Esophagus muscularis mucosa (tissue), 4 donors: Measurements from ENCODE around the gene PLXNB3. TPM values are rescaled to one million over a fixed set of nuclear protein-coding genes. Genes with fewer than 3 reads are reported as not detected.

ENCODE experiments used
- DNase-seq: peaks from one replicate; pipeline ENCODE4 v3.0.0-alpha.2; 2017; ENCODE audit errors: extremely low spot score
- H3K27ac ChIP-seq, 4 donors: fragments of 200-600 bp; sonication (generic); replicated peaks in 1 of 4; 1 replicate in 3 of 4; 2 replicates in 1 of 4; pipeline ENCODE4 v1.5.1; 2016 to 2019; ENCODE audit warnings: mild to moderate bottlenecking in 1 of 4
- H3K27me3 ChIP-seq, 4 donors: fragments of 200-600 bp; sonication (generic); one replicate each; pipeline versions ENCODE4 v1.5.1 to v1.6.0; 2016 to 2019
- H3K36me3 ChIP-seq, 4 donors: fragments of 200-600 bp; sonication (generic); one replicate each; pipeline ENCODE4 v1.5.1; 2016 to 2019
- H3K4me1 ChIP-seq, 4 donors: fragments of 200-600 bp; sonication (generic); one replicate each; pipeline ENCODE4 v1.5.1; 2016 to 2019
- H3K4me3 ChIP-seq, 4 donors: fragments of 200-600 bp; sonication (generic); 1 replicate in 2 of 4; 2 replicates in 2 of 4; pipeline ENCODE4 v1.5.1; 2016 to 2019; ENCODE audit warnings: mild to moderate bottlenecking in 4 of 4, moderate library complexity in 1 of 4
- H3K9me3 ChIP-seq, 4 donors: fragments of 200-600 bp; sonication (generic); 1 replicate in 3 of 4; 2 replicates in 1 of 4; pipeline ENCODE4 v1.5.1; 2016 to 2019
- EP300 ChIP-seq: sonication (generic); formaldehyde crosslinking; IDR thresholded peaks from one replicate; pipeline ENCODE4 v1.6.1; 2017; ENCODE audit warnings: antibody characterized with exemption
- POLR2A ChIP-seq: fragments of 450-650 bp; IDR thresholded peaks from one replicate; pipeline ENCODE4 v1.6.1; 2017; ENCODE audit warnings: antibody characterized with exemption, moderate library complexity, mild to moderate bottlenecking, low read depth
- POLR2AphosphoS5 ChIP-seq, 2 donors: sonication (generic); formaldehyde crosslinking; IDR thresholded peaks; one replicate each; pipeline ENCODE4 v1.6.1; 2017; ENCODE audit warnings: antibody characterized with exemption in 2 of 2
- WGBS: methylation state at CpG from one replicate; pipeline ENCODE4 v1.1.5; 2018; 5-methylcytosine and 5-hydroxymethylcytosine counted together
- intact Hi-C: fragments of 100-400 bp; cut with DNase I; formaldehyde crosslinking; loops from one replicate; pipeline ENCODE4 v1.15.1; 2023
- total RNA-seq, 4 donors: library from RNA; depleted of rRNA; stranded (reverse); fragments of >200 nt; gene quantifications; one replicate each; pipeline versions ENCODE4 v1.1.0 to v1.2.1, GENCODE V29; 2016
- TF ChIP-seq, protein P1 (sequence below), 3 experiments: fragments of 200-600 bp in 2 of 3; fragments of 450-650 bp in 1 of 3; sonication (generic) in 2 of 3; IDR thresholded peaks; one replicate each; pipeline ENCODE4 v1.5.1; 2017 to 2019; ENCODE audit warnings: antibody characterized with exemption in 3 of 3, mild to moderate bottlenecking in 2 of 3, moderate library complexity in 1 of 3

Gene PLXNB3
- total RNA-seq, 4 donors from 2014 or later: 6.1 to 21.9 (median 17.6) TPM

GRCh38 chrX:153804100-153804595 is 40.1 kb downstream of the PLXNB3 start:
- Histone ChIP-seq H3K27ac (no peak overlapping the region), H3K4me3 (no peak overlapping the region), H3K4me1 (no peaks in the 10 kb centered on the region), H3K9me3 (no peaks in the 10 kb centered on the region), H3K36me3 (peaks cover 0 to 25% (median 6%) of the 10 kb centered on the region in 4 donors), H3K27me3 (no peaks in the 10 kb centered on the region)
- TF ChIP-seq POLR2A: no peak
- WGBS: 94% methylated on average over 13 of the region's 34 CpGs
- intact Hi-C loops: no loop called here
- DNase-seq: no peak

DNA sequence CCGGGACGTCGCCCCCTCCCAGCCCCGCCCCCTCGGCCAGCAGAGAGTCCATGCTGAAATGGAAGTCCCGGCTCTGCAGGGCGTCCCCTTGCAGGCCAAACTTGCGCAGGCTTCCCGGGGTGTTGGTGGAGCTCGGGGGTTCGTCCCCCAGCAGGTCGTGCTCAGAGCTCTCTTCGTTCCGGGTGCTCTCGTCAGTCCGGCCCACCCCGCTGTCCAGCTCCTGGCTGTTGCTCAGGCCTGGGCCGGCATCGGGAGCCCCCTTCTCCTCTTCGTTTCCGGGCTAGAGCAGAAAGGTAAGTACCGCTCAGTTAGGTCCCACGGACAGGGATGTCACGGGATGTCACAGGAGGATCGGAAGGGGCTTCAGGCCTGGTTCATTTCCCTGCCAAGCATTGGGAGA is 40.6 kb downstream of the PLXNB3 start:
- intact Hi-C loops: no loop called here
- DNase-seq: no peak
- Histone ChIP-seq H3K9me3 (no peaks in the 10 kb centered on the region), H3K4me1 (no peaks in the 10 kb centered on the region), H3K4me3 (no peak overlapping the region), H3K27ac (no peak overlapping the region), H3K27me3 (no peaks in the 10 kb centered on the region), H3K36me3 (peaks cover 0 to 25% (median 4%) of the 10 kb centered on the region in 4 donors)
- TF ChIP-seq, protein P1, sequence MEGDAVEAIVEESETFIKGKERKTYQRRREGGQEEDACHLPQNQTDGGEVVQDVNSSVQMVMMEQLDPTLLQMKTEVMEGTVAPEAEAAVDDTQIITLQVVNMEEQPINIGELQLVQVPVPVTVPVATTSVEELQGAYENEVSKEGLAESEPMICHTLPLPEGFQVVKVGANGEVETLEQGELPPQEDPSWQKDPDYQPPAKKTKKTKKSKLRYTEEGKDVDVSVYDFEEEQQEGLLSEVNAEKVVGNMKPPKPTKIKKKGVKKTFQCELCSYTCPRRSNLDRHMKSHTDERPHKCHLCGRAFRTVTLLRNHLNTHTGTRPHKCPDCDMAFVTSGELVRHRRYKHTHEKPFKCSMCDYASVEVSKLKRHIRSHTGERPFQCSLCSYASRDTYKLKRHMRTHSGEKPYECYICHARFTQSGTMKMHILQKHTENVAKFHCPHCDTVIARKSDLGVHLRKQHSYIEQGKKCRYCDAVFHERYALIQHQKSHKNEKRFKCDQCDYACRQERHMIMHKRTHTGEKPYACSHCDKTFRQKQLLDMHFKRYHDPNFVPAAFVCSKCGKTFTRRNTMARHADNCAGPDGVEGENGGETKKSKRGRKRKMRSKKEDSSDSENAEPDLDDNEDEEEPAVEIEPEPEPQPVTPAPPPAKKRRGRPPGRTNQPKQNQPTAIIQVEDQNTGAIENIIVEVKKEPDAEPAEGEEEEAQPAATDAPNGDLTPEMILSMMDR (IDR thresholded peaks at IDR 0.05): no peak
- TF ChIP-seq POLR2AphosphoS5 (IDR thresholded peaks at IDR 0.05) (no peak), POLR2A (no peak), EP300 (no peak)
- WGBS: 92% methylated on average over 21 of the region's 25 CpGs

DNA sequence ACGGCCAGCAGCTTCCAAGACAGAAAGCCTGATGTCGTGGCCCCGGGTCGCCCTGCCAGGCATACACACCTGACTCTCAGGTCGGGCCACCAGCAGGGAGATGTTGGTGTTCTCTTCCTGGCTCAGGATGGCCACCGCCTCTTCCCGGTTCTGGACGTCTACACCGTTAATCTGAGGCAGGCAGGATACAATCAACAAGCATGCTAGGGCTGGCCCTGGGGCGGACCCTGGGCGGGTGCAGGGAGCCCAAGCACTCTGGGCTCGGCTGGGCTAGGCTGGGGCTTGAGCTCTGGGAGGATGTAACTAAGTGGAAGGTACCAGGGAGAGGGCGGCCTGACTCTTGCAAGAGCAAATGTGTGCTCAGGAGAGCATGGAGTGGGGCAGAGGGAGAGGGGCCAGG is 41.4 kb downstream of the PLXNB3 start:
- H3K27ac ChIP-seq: no peak overlapping the region
- intact Hi-C loops: no loop called here
- TF ChIP-seq, protein P1 (IDR thresholded peaks at IDR 0.05): no peak
- TF ChIP-seq POLR2AphosphoS5 (IDR thresholded peaks at IDR 0.05) (no peak), POLR2A (no peak), EP300 (no peak)
- DNase-seq: no peak
- no peaks in the 10 kb centered on the region for H3K27me3 ChIP-seq
- WGBS: 83% methylated on average over 13 of the region's 13 CpGs
- H3K36me3 ChIP-seq: peaks cover 0 to 25% (median 4%) of the 10 kb centered on the region in 4 donors
- H3K4me1 ChIP-seq: no peaks in the 10 kb centered on the region
- H3K9me3 ChIP-seq: peaks cover 0 to 4% (median 0%) of the 10 kb centered on the region in 4 donors
- H3K4me3 ChIP-seq: no peak overlapping the region

GRCh38 chrX:153806999-153807575 is 43.0 kb downstream of the PLXNB3 start:
- Histone ChIP-seq H3K4me3 (no peak overlapping the region), H3K27me3 (no peaks in the 10 kb centered on the region), H3K36me3 (peaks cover 0 to 25% (median 4%) of the 10 kb centered on the region in 4 donors), H3K4me1 (no peaks in the 10 kb centered on the region), H3K27ac (no peak overlapping the region), H3K9me3 (peaks cover 0 to 4% (median 0%) of the 10 kb centered on the region in 4 donors)
- TF ChIP-seq POLR2A: no peak
- TF ChIP-seq POLR2AphosphoS5 (IDR thresholded peaks at IDR 0.05): no peak
- no peak for TF ChIP-seq EP300
- TF ChIP-seq, protein P1 (IDR thresholded peaks at IDR 0.05): no peak
- intact Hi-C loops: no loop called here
- WGBS: 93% methylated on average over 12 of the region's 28 CpGs
- no peak for DNase-seq

GRCh38 chrX:153807976-153808375 is 43.9 kb downstream of the PLXNB3 start:
- Histone ChIP-seq H3K27me3 (no peaks in the 10 kb centered on the region), H3K9me3 (peaks cover 0 to 4% (median 0%) of the 10 kb centered on the region in 4 donors), H3K27ac (no peak overlapping the region), H3K4me3 (no peak overlapping the region), H3K4me1 (no peaks in the 10 kb centered on the region), H3K36me3 (peaks cover 0 to 25% (median 4%) of the 10 kb centered on the region in 4 donors)
- no peak for DNase-seq
- TF ChIP-seq POLR2A: no peak
- no peak for TF ChIP-seq POLR2AphosphoS5 (IDR thresholded peaks at IDR 0.05)
- TF ChIP-seq, protein P1 (IDR thresholded peaks at IDR 0.05): no peak
- no peak for TF ChIP-seq EP300
- 87% methylated on average over 10 of the region's 19 CpGs for WGBS
- intact Hi-C loops: no loop called here
